Ectodermal cell (in vitro differentiated cells): Measurements from ENCODE around the gene NFKBIB.

Source experiments
- H3K27ac ChIP-seq: 2 replicates; pipeline ENCODE4 v1.7.0; 2013; ENCODE audit warnings: mild to moderate bottlenecking, low read depth, low read length; ENCODE audit not compliant: insufficient read depth, poor library complexity, severe bottlenecking
- H3K27me3 ChIP-seq: 2 replicates; pipeline ENCODE4 v1.7.0; 2013; ENCODE audit warnings: mild to moderate bottlenecking, low read length; ENCODE audit not compliant: insufficient read depth, control insufficient read depth, poor library complexity, severe bottlenecking
- H3K36me3 ChIP-seq: one replicate; pipeline ENCODE4 v1.7.0; 2013; ENCODE audit warnings: low read length; ENCODE audit not compliant: control insufficient read depth, insufficient read depth
- H3K4me1 ChIP-seq: one replicate; pipeline ENCODE4 v1.7.0; 2013; ENCODE audit warnings: low read length; ENCODE audit not compliant: control insufficient read depth, insufficient read depth
- H3K4me3 ChIP-seq: 2 replicates; pipeline ENCODE4 v1.7.0; 2013; ENCODE audit warnings: low read depth, low read length, control low read depth; ENCODE audit not compliant: insufficient read depth
- H3K9me3 ChIP-seq: 2 replicates; pipeline ENCODE4 v1.7.0; 2013; ENCODE audit warnings: mild to moderate bottlenecking, low read length, moderate library complexity; ENCODE audit not compliant: control insufficient read depth
- WGBS, 2 experiments: methylation state at CpG; one replicate each; pipeline ENCODE4 v1.1.7; 2013; ENCODE audit warnings: missing lambda C conversion rate in 2 of 2; 5-methylcytosine and 5-hydroxymethylcytosine counted together

NFKBIB gene

DNA sequence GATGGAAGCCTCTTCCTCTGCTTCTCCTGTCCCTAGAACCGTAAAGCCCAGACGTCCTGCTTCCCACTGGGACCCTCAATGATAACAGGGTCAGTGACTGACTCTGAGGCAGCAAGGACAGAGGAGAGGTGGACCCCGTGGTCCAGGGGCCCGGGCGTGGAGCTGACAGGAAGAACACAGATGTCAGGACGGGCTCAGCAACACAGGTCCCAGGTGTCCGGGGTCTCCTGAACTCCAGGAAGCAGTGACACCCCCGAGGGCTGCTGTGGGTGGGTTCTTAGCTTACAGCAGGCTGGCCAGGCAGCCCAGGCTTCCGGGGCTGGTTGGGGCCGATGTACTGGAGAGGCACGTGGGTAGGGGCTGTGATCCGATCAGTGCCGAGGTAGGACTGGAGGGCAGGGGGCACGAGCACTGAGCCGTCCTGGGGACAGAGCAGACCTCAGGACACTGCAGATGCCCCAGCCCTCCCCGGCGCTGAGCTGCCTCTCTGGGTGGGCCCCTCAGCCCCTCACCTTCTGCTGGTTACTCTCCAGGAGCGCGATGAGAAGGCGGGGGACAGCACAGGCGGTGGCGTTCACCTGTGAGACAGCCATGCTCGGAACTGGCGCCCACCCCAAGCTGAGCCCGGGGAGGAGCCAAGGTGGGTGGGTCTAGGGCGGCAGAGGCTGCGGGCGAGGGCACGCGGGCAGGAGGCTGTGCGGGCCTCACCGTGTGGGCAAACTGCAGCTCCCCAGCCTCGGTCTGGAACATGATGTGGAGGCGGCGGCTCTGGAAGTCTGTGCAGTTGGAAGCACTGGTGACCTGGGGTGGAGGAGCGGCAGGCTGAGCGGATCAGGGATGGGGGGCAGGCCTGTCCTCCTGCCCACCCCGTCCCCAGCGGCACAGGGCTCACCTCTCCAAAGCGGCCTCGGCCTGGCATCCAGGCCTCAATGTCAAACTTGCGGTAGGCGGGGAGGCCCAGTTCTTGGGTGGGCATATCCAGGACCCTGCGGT lies 15.9 kb downstream of the NFKBIB start:
- Histone ChIP-seq H3K9me3 (no peaks in the 10 kb centered on the region), H3K27me3 (peaks cover 4% of the 10 kb centered on the region), H3K36me3 (no peaks in the 10 kb centered on the region), H3K4me1 (no peaks in the 10 kb centered on the region), H3K27ac (no peak overlapping the region), H3K4me3 (no peak overlapping the region)
- 96% methylated on average over 44 of the region's 44 CpGs for WGBS, 2 experiments

DNA sequence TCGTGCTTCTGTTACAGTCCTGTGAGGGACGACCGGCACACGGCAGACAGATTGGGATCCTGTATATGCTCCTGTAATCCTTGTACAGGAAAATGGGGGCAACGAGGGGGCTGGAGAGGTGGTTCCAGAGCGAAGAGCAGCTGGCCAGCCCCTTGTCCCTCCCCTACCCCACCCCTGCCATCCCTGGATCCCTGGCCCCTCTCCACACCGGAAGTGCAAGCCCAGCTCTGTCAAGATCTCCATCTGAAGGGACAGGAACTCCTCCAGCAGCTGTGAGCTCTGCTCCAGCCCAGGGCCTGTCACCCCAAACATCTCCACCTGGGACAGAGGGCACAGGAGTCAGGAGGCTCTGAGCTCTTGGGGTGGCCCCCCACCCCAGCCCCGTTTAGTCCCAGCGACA lies 17.7 kb downstream of the NFKBIB start:
- Histone ChIP-seq H3K27ac (no peak overlapping the region), H3K4me3 (no peak overlapping the region), H3K27me3 (no peaks in the 10 kb centered on the region), H3K9me3 (no peaks in the 10 kb centered on the region), H3K4me1 (no peaks in the 10 kb centered on the region), H3K36me3 (no peaks in the 10 kb centered on the region)
- 94 to 95% methylated on average over 9 of the region's 9 CpGs for WGBS, 2 experiments

DNA sequence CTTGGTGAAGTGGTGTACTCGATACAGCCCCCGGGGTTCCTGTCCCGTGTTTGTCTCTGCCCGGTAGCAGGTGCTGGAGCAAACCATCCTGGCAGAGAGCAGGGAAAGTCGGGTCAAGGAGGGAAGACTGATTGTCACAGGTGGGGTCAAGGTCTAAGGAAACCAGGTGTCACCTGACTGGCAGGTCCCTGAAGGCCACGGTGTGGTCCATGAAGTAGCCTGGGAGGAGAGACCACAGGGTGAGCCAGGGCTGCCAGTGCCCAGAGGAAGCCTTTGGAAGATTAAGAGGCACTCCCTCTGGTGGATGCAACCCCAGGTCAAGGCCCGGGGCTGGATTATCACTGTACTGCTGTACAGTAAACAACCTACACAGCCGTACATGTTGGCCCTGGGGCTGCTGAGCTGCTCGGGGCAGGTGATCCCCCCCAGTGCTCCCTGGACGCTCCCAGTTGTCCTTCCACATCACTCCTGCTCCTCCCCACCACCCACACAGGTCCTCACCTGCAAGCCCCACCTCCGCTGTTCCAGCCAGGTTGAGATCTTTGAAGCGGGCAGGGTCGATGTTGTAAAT lies 18.2 kb downstream of the NFKBIB start:
- no peaks in the 10 kb centered on the region for H3K9me3 ChIP-seq
- H3K27ac ChIP-seq: no peak overlapping the region
- no peak overlapping the region for H3K4me3 ChIP-seq
- H3K4me1 ChIP-seq: no peaks in the 10 kb centered on the region
- no peaks in the 10 kb centered on the region for H3K36me3 ChIP-seq
- 94% methylated on average over 13 of the region's 13 CpGs for WGBS, 2 experiments
- no peaks in the 10 kb centered on the region for H3K27me3 ChIP-seq

DNA sequence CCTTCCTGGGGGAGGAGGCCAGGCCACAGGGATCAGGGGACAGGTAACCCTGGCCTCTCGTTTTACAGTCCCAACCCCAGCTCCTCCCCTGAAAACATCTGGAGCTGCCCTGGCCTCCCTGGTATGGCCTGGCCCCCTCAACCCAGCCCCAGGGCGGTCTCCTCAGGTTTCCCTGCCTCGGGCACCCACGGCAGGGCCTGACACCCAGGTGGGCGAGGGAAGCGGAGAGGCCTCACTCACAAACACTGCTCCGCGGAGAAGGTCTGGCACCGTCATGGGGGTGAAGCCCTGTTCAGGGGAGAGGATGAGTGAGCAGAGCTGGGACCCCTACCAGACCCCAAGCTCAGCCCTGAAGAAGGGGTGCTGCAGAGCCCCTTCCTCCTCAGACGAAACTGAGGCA lies 18.8 kb downstream of the NFKBIB start:
- H3K36me3 ChIP-seq: no peaks in the 10 kb centered on the region
- no peaks in the 10 kb centered on the region for H3K9me3 ChIP-seq
- 94 to 96% methylated on average over 10 of the region's 10 CpGs for WGBS, 2 experiments
- H3K27ac ChIP-seq: no peak overlapping the region
- no peak overlapping the region for H3K4me3 ChIP-seq
- H3K27me3 ChIP-seq: no peaks in the 10 kb centered on the region
- no peaks in the 10 kb centered on the region for H3K4me1 ChIP-seq

DNA sequence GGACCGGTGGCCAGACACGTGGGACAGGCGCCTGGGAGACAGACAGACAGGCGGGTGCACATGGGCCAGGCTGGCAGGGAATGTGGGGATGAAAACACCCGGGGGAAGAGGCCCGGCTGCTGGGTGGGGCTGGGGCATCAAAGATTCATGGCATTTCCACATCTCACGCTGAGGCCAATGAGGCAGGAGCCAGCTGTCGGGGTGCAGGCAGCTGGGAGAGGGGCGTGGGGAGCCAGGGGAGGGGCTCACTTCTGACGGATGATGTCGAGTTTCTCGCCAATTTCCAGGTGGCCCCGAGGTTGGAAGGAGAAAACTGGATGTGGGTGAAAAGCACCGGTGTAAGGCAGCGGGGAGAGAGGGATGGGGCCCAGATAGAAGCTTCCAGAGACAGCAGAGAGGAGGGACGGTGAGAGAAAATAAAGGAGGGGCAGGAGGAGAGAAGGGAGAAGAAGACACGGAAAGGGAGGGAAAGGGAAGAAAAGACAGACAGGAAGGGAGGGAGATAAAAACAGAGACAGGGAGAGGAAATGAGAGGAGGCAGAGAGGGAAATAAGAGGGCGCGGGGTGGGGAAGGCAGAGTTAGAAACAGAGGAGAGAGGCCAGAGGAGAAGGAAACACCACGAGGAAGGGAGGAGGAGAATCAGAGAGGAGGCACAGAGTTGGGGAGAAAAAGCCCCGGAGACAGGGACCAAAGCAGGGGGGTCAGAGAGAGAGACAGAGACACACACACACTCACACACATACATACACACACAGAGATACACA lies 20.2 kb downstream of the NFKBIB start:
- 91% methylated on average over 21 of the region's 21 CpGs for WGBS, 2 experiments
- H3K4me1 ChIP-seq: no peaks in the 10 kb centered on the region
- no peak overlapping the region for H3K27ac ChIP-seq
- H3K4me3 ChIP-seq: no peak overlapping the region
- no peaks in the 10 kb centered on the region for H3K27me3 ChIP-seq
- no peaks in the 10 kb centered on the region for H3K9me3 ChIP-seq
- peaks cover 10% of the 10 kb centered on the region for H3K36me3 ChIP-seq

DNA sequence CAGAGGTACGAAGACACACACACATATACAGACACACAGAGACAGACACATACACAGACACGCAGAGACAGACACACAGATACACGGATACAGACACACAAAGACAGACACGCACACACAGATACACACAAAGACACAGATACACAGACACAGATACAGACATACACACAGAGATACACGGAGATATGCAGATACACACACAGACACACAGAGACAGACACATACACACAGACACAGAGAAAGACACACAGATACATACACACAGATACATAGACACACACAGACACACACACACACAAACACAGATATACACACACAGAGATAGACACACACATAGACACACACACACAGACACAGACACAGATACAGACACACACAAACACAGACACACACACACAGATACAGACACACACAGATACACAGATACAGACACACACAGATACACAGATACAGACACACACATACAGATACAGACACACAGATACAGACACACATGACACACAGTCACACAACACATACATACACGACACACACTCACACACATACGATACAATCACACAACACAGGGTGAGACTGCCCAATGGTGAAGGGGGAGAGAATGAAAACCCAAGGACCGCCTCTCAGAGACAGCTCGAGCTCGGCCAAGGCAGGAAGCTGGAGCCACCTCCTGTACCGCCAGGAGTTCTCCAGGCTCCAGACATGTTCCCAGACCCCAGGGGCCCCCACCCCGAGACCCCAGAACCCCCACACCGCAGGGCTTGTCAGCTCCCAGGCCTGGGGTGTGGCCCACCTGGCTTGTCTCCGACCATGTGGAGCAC lies 21.0 kb downstream of the NFKBIB start:
- Histone ChIP-seq H3K27me3 (no peaks in the 10 kb centered on the region), H3K9me3 (no peaks in the 10 kb centered on the region), H3K36me3 (peaks cover 15% of the 10 kb centered on the region), H3K27ac (no peak overlapping the region), H3K4me1 (no peaks in the 10 kb centered on the region), H3K4me3 (no peak overlapping the region)
- 84 to 89% methylated on average over 14 of the region's 14 CpGs for WGBS, 2 experiments

DNA sequence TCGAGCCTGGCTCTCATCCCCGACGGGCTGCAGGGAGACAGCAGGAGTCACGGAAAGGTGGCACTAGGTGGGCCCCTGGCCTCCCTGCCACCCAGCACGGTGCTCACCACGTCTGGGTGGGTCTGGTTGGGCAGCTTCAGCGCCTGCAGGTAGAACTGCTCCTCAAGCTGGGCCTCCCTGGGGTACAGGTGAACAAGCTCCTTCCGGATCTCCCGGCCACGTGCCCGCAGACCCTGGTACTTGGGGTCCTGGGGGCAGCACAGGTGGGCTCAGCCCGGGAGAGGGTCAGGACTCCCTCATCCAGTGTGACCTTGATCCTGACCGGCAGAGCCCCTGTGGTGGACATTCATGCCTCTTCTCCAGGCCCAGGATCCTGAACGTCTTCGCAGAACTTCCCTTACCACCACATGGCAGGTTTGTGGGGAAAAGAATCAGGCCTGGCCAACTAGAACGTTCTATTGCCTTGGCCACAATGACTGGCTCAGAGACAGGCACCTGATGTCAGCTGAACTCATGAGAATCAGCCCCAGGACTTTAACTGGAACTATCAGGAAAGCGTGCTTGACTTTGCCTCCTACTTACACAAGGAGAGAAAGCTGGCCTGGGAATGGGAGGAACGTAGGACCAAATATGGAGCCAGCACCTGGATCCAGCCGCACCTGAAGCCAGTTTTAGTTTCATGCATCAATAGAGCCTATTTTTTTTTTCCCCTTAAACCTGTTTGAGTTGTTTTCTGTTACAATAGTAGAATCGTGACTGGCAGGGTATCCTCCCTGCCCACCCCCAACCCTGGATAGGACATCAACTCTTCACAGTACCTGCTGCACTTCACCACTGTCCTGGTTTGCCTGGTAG lies 21.9 kb downstream of the NFKBIB start:
- no peak overlapping the region for H3K4me3 ChIP-seq
- WGBS, 2 experiments: 94 to 95% methylated on average over 20 of the region's 20 CpGs
- no peaks in the 10 kb centered on the region for H3K9me3 ChIP-seq
- peaks cover 15% of the 10 kb centered on the region for H3K36me3 ChIP-seq
- H3K4me1 ChIP-seq: no peaks in the 10 kb centered on the region
- H3K27ac ChIP-seq: no peak overlapping the region
- no peaks in the 10 kb centered on the region for H3K27me3 ChIP-seq

DNA sequence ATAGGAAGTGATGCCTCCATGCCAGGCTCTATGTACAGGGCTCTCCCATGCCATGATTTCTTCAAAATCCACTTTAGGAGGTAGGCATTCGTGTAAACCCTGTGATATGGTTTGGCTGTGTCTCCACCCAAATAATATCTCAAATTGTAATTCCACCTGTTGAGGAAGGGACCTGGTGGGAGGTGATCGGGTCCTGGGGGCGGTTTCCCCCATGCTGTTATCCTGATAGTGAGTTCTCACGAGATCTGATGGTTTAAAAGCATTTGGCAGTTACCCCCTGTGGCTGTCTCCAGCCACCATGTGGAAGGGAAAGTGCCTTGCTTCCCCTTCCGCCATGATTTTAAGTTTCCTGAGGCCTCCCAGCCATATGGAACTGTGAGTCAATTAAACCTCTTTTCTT lies 22.7 kb downstream of the NFKBIB start:
- no peaks in the 10 kb centered on the region for H3K4me1 ChIP-seq
- no peak overlapping the region for H3K4me3 ChIP-seq
- no peak overlapping the region for H3K27ac ChIP-seq
- WGBS, 2 experiments: 92% methylated on average over 5 of the region's 5 CpGs
- no peaks in the 10 kb centered on the region for H3K9me3 ChIP-seq
- peaks cover 15% of the 10 kb centered on the region for H3K36me3 ChIP-seq
- no peaks in the 10 kb centered on the region for H3K27me3 ChIP-seq

DNA sequence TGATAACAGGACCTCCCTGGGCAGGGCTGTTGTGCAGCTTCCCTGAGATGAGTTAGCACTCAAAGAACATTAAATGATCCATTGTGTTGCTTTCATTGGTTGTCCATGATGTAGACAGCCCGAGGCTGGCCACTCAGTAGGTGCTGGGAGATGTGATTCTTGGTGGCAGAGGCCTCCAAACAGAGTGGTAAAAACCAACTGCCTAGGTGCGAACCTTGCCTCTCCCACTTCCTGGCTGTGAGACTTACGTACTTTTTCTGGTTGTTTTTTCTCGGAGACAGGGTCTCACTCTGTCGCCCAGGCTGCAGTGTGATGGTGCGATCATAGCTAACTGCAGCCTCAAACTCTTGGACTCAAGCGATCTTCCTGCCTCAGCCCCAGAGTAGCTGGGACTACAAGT lies 24.6 kb downstream of the NFKBIB start:
- Histone ChIP-seq H3K27me3 (no peaks in the 10 kb centered on the region), H3K4me1 (no peaks in the 10 kb centered on the region), H3K36me3 (peaks cover 15% of the 10 kb centered on the region), H3K9me3 (no peaks in the 10 kb centered on the region), H3K27ac (no peak overlapping the region), H3K4me3 (no peak overlapping the region)
- WGBS, 2 experiments: 94 to 96% methylated on average over 7 of the region's 7 CpGs
